GM21786 (cell line): ENCODE results near the gene GABRA5.

Source experiments
- ATAC-seq: cut with Tn5 transposase; IDR thresholded peaks from one replicate; pipeline ENCODE4 v1.9.1; 2021; ENCODE audit not compliant: unreplicated experiment

The GABRA5 gene

DNA sequence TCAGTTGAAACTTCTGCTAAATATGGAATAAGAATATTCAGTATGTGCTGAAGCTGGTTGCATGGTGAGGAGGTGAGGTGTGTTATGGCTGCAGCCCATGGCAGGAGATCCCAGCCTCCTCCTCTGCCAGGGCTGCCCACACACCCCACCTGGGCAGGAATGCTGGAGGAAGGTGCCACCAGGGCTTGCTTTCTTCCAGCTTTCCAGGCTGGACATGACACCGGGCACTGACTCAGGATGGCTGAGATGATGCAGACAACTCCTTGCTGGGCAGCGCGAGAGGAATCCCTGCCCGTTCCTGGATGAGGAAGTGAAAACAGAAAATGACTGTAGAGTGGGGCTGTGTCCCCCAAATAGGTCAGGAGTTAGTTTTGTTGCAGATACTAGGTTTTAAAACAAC is 118.2 kb downstream of the GABRA5 start:
- no peak for ATAC-seq

DNA sequence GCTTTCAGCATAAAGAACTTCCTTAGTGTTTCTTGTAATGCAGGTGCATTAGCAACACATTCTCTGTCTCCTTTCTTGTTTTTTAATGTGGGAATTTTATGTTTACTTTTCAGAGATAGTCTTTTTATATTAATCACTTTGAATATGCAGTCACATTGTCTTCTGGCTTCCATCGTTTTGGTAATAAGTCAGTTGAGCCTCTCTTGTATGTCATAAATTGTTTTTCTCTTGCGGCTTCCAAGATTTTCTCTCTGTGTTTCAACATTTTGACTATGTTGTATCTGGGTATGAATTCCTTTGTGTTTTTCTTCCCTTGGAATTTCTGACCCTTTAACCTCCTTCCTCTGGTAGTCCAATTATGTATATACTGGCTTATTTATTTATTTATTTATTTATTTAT is 129.4 kb downstream of the GABRA5 start:
- no peak for ATAC-seq
